Suppressor macrophage treated with lipopolysaccharide for 4 hours (primary cell): Measurements from ENCODE around the gene PTPRN2.
"Not testable (repeated sequence)": the region's sequence is repeated elsewhere in the genome, so short reads cannot be mapped to it uniquely, and the experiment has no call there.

Experiments
- DNase-seq: peaks from one replicate; pipeline ENCODE4 v3.0.0-alpha.2; 2020

PTPRN2 gene

DNA sequence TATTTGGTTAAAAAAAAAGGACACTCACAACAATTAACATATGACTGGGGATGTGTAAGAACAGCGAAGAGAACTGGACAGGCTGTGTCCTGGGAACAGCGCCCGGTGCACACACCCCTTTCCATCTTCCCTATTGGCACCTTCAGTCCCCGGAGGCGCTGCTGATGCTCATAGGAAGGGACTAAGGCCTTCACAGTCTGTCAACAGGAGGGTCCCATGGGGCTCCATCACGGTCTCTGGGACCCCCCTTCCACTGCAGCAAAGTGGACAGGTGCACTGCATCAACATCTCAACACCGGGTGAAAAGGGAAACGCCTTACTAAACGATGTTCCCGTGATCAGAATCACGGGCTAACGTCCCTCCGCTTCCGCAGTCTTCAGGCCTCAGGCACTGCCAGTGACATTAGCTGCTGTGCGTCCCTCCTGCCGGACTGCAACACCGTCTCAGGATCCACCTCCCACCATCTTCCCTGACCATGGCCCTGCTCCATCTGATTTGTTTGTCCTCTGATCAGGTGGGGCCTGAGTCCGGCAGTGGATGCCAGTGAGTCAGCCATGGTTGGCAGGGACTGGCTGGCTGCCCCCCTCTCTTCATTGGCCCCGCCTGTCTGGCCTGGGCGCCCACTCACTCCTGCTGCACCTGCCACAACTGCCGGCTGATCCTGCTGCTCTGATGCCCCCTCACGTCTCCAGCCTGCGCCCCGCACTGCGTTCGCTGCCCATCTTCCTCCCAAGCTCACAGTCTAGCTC lies 636.1 kb downstream of the PTPRN2 start:
- DNase-seq, result no peak

DNA sequence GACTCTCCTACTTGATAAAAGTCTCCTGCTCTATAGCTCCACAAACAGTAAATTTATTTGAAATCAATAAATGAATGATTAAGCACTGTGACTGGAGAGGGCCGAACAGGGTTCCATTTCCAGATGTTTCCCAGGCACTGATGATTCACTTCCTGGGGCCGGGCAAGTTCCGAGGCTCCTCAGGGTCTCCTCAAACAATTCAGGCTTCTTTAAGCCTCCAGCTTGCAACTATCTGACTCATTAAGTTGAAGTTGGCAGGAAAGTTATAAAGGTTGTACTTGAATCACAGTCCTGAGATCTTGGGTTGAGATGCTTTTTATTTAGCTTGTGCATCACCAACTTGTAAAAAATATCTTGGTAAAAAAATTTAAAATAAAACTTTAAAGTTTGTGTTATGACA lies 637.9 kb downstream of the PTPRN2 start:
- no peak for DNase-seq

- no peak for DNase-seq
These were observed 640.1 kb downstream of the PTPRN2 start for GRCh38 chr7:157947504-157947903.

- DNase-seq, result no peak
These were observed 641.1 kb downstream of the PTPRN2 start for GRCh38 chr7:157946398-157947060.

DNA sequence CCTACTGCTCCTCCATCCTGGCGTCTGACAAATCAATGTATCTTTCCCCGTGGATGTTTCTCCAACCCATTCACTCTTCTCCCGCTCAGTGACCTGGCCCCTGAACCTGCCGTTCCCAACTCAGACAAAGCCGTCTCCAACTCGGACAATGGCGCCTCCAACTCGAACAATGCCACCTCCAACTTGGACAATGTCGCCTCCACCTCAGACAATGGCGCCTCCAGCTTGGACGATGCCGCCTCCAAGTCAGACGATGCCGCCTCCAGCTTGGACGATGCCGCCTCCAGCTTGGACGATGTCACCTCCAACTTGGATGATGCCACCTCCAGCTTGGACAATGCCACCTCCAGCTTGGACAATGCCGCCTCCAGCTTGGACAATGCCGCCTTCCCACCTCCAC lies 642.2 kb downstream of the PTPRN2 start:
- DNase-seq, result no peak

DNA sequence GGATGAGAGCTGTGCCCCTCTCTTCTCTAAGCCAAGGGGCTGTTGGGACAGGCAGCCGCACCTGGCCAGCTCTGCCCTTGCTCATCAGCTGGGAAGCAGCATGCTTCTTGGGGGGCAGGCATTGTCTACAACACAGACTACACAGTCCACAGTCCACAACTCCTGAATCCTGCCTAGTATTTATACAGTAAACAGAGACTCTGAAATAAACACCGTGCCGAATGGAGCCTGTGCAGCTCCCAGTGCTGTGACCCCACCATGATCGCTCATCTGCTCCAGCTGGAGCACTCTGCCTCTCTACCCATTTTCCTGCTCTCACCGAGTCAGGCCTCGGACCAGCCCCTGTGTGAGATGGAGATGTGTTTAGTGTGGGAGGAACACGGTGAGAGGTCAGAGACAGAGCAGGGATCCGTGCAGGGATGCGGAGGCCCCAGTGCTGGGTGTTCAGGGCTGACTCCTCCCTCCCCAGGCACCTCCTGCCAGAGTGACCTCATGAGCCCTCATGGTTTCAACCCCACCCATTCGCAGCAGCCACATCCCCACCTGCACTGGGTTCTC lies 642.8 kb downstream of the PTPRN2 start:
- DNase-seq, result no peak

DNA sequence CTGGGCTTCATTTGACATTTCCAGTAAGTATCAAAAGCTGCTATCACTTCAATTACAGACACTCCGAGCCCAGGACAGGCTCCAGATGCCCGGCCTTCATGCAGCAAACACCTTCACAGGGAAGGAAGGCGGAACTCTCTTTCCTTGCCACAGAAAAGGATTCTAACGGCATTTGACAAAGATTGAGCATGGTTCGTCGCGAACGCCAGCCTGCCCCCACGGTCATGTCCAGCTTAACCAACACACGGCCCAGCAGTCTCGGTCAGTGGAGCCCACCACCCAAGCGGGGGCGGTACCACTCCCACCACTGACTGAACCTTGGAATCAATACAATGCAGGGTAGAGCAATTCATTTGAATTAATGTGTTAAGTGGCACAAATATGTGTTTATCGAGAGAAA lies 643.6 kb downstream of the PTPRN2 start:
- no peak for DNase-seq

DNA sequence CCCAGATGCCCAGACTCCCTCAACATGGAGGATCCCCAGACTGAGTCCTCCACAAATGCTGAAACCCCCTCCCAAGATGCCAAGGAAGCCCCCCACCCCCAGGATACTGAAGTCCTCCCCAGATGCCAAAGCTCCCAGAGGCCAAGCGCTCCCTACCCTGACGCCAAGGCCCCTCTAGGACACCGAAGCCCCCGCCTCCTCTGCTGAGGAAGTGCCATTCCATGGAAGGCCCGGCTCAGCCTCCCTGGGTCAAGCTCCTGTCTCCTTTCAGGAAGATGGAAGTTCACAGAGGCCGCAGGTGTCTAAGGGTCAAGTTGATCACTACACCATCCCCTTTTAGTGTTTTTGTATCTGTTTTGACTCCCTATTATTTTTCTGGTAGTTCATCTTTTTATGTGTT lies 644.1 kb downstream of the PTPRN2 start:
- DNase-seq, result no peak

DNA sequence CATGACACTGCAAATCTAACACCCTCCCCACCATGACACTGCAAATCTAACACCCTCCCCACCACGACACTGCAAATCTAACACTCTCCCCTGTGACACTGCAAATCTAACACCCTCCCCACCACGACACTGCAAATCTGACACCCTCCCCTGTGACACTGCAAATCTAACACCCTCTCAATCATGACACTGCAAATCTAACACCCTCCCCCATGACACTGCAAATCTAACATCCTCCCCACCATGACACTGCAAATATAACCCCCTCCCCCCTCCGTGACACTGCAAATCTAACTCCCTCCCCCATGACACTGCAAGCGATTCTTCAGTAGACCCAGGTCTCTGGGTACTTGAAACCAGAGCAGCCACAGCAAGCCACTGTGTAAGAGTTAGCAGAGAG lies 646.4 kb downstream of the PTPRN2 start:
- DNase-seq, result no peak

DNA sequence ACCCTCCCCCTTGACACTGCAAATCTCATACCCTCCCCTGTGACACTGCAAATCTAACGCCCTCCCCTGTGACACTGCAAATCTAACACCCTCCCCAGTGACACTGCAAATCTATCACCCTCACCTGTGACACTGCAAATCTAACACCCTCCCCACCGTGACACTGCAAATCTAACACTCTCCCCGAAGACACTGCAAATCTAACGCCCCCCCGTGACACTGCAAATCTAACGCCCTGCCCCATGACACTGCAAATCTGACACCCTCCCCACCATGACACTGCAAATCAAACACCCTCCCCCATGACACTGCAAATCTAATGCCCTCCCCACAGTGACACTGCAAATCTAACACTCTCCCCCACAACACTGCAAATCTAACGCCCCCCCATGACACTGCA lies 647.1 kb downstream of the PTPRN2 start:
- DNase-seq, result no peak

DNA sequence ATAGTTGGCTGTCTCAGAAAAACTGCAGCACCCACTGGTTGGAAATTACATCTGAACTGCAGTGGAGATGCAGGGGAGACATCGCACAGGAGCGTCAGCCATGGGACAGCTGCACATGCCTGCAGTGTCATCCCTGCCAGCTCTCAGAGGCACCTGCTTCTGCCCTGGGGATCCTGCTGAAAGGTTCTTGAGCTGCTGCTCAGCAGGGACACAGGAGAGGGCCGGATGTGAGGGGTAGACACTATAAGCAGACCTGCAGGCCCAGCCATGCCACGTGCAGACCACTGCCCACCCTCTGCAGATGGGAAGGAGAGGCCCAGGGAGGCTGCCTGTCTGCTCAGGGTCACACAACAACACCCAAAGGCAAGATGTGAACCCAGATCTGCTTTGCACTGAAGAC lies 649.4 kb downstream of the PTPRN2 start:
- no peak for DNase-seq

- DNase-seq, result no peak
These were observed 650.2 kb downstream of the PTPRN2 start for GRCh38 chr7:157937406-157937805.

DNA sequence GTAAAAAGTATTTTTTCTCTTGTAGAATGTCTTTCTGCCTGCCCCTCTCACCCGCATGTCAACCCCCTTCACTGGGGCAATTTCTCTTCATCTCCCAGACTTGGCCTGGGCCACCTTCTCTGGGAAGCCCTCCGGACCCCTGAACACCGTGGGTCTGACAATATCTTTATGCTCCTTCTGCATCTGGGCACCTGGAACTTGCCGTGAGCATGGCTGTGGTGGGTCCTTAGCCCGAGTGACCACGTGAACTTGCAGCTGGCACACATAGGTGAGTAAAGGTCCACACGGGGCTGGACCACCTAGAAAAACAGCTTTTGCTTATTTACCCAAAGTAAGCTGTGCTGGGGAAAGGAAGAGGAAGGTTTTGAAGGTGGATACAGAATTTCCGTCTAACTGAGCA lies 650.6 kb downstream of the PTPRN2 start:
- no peak for DNase-seq

DNA sequence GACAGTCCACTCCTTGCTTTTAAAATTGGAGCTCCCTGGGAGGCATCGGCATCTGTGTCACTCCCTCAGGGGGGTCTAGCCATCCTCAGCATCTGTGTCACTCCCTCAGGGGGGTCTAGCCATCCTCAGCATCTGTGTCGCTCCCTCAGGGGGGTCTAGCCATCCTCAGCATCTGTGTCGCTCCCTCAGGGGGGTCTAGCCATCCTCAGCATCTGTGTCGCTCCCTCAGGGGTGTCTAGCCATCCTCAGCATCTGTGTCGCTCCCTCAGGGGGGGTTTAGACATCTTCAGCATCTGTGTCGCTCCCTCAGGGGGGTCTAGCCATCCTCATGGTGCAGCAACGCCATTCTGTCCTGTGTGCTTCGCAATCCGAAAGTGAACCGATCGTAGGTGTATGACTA lies 651.9 kb downstream of the PTPRN2 start:
- not testable (repeated sequence) for DNase-seq

GRCh38 chr7:157933219-157934155 lies 654.1 kb downstream of the PTPRN2 start:
- not testable (repeated sequence) for DNase-seq

- DNase-seq, result peak; percentile 3
These were observed 655.0 kb downstream of the PTPRN2 start for GRCh38 chr7:157932498-157933218.

DNA sequence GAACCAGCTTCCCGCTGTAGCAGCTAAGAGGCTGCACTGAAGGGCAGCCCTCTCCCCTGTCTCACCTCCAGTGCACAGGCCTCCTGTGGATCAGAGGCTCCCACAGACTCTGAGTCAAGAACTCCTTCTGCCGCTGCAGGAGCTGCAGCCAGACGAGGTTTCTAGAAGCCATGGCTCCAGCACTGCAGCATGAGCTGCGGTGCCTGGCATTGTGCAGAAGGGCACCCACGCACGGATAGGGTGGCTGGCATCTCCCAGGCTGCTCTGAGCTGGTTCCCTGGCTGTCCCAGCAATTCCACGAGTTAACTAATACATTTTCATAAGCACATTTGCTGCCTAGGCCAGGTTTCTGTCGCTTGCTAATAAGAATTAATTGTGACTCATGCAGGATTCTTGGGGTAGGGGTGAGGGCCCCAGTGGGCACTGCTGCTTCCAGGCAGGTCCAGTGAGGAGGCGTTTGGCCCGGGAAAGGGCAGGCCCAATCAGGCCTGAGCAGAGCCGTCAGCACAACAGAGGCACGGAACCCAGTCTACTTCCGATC lies 656.6 kb downstream of the PTPRN2 start:
- DNase-seq, result no peak

DNA sequence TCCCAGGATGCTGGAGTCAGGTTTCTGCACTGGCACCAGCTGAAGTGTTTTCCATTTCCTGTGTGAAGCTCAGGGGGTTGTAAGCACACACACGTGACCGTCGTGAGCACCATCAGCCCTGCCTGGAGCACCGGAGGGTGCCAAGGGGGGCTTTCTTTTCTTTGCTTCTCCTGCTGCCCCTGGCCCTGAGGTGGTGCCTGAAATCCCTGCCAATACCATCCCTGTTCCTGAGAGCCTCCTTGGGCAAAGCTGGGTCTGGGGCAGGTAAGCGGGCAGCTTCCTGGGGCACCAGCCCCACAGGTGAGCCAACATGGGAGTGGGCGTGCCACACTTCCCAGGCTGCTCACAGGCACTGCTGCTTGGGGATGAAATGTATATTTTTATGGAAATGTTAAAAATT lies 657.2 kb downstream of the PTPRN2 start:
- no peak for DNase-seq

GRCh38 chr7:157929671-157930070 lies 658.0 kb downstream of the PTPRN2 start:
- no peak for DNase-seq

DNA sequence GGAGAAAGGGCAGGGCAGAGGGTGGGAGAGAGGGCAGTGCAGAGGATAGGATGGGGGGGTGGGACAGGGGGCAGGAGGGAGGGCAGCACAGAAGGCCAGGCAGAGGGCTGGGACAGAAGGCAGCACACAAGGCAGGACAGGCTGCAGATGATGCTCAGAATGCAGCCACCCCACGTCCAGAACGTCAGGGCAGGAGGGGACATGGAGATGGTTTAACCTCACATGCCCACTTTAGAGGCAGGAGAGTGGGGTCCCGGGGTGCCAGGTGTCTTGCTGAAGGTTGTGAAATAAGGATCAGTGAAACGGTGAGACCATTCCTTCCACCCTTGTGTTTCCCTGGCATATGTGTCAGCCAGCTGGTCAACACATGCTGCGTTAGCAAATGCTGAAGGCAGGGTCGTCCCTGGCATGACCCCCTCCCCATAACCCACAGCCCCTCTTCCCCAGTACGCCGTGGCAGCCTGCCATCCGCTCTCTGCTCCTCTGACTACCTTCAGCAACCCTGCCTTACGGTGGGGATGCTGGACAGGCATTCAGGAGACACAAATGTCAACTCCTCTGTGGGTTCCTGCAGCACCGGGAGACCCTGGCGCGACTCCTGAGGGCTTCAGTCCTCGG lies 658.7 kb downstream of the PTPRN2 start:
- DNase-seq, result no peak

DNA sequence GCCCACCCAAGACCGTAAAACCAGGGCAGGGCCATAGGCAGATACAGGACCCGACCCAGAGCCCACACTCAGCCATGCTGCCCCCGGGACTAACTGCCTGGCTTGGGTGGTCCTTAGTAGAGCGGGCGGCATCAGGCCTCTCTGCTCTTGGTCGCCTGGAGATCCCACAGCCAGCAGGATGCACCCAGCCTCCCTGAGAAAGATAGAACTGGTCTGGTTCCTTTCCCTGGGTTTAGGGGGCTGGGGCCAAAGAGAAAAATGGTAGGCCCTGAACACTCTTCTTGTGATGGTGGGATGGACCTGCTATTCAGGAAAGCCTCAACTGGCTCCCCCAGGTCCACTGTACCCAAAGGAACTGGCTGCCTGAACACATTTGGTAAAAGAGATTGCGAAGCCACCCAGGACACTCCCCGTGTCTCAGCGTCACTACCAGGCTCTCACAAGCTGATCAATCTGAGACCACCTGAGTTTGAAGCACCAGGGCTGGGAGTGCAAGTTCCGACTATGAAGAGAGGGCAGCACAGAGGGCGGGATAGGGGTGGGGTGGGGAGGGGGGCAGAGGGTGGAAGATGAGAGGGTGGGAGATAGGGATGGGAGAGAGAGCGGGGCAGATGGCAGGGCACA lies 659.3 kb downstream of the PTPRN2 start:
- DNase-seq, result no peak
